Measurements from ENCODE around the gene TNFRSF14.

DNA sequence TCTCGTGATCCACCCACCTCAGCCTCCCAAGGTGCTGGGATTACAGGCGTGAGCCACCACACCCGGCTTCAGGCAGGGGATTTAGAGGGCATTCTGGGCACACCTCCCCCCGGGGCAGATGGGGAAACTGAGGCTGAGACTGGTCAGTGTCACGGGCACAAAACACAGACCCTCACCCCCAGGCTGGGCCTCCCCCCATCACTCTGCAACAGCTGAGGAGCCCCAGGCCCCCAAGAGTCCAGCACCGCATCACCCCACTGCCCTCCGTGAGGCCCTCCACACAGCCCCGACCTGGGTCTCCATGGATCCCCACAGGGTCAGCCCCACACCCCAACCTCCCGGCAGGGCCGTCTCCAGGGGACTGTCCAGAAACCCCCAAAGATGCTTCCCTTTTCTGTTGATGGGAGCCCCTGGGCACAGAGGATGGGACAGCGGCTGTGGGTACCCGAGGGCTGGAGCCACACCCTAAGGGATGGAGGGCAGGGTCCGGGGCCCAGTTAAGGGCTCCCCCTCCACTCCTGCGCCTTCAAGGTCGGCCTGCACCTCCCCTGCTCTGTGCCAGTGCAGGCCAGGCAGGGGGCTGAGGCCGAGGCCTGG is 11.0 kb downstream of the TNFRSF14 start:
- TF ChIP-seq, protein P1, sequence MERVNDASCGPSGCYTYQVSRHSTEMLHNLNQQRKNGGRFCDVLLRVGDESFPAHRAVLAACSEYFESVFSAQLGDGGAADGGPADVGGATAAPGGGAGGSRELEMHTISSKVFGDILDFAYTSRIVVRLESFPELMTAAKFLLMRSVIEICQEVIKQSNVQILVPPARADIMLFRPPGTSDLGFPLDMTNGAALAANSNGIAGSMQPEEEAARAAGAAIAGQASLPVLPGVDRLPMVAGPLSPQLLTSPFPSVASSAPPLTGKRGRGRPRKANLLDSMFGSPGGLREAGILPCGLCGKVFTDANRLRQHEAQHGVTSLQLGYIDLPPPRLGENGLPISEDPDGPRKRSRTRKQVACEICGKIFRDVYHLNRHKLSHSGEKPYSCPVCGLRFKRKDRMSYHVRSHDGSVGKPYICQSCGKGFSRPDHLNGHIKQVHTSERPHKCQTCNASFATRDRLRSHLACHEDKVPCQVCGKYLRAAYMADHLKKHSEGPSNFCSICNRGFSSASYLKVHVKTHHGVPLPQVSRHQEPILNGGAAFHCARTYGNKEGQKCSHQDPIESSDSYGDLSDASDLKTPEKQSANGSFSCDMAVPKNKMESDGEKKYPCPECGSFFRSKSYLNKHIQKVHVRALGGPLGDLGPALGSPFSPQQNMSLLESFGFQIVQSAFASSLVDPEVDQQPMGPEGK (CRISPR knock-in tag; IDR thresholded peaks at IDR 0.05; ENCODE audit: borderline replicate concordance) = no peak
- TF ChIP-seq GLIS3 (CRISPR knock-in tag; IDR thresholded peaks at IDR 0.05) (no peak), SNAI2 (CRISPR knock-in tag; IDR thresholded peaks at IDR 0.05) (no peak)

Data from SK-N-SH treated with all-trans-retinoic acid at 6 μM for 48 hours (cell line).